Osteocyte (in vitro differentiated cells): ENCODE data around the gene VAV1. TPM values are rescaled to one million over a fixed set of nuclear protein-coding genes. Genes with fewer than 3 reads are reported as not detected.

Experiments used
- DNase-seq: peaks from one replicate; pipeline ENCODE4 v3.0.0; 2021; ENCODE audit warnings: mixed read lengths; ENCODE audit not compliant: unreplicated experiment; ENCODE audit errors: extremely low spot score
- H3K27ac Mint-ChIP-seq: one replicate; pipeline ENCODE4 v1.8.0; 2021; ENCODE audit warnings: mild to moderate bottlenecking, mixed read lengths; ENCODE audit not compliant: unreplicated experiment
- H3K27me3 Mint-ChIP-seq: one replicate; pipeline ENCODE4 v1.8.0; 2021; ENCODE audit warnings: mixed read lengths; ENCODE audit not compliant: unreplicated experiment
- H3K36me3 Mint-ChIP-seq: one replicate; pipeline ENCODE4 v1.8.0; 2021; ENCODE audit warnings: mixed read lengths; ENCODE audit not compliant: unreplicated experiment
- H3K4me1 Mint-ChIP-seq: one replicate; pipeline ENCODE4 v1.8.0; 2021; ENCODE audit warnings: mixed read lengths; ENCODE audit not compliant: unreplicated experiment
- H3K4me3 Mint-ChIP-seq: one replicate; pipeline ENCODE4 v1.8.0; 2021; ENCODE audit warnings: mild to moderate bottlenecking, moderate library complexity, mixed read lengths; ENCODE audit not compliant: unreplicated experiment
- H3K9me3 Mint-ChIP-seq: one replicate; pipeline ENCODE4 v1.8.0; 2021; ENCODE audit warnings: mixed read lengths; ENCODE audit not compliant: unreplicated experiment
- CTCF ChIP-seq: fragments of 200-600 bp; sonication (generic); IDR thresholded peaks from 2 replicates; pipeline ENCODE4 v1.5.0; 2021; ENCODE audit warnings: antibody characterized with exemption, mild to moderate bottlenecking, moderate library complexity
- total RNA-seq: library from RNA; stranded (reverse); gene quantifications from 2 replicates; pipeline ENCODE4 v1.2.1, GENCODE V29; 2021

The VAV1 gene
- total RNA-seq, 1 donor from 2014 or later, result not detected

GRCh38 chr19:6832412-6832811 is 59.9 kb downstream of the VAV1 start:
- H3K4me3 Mint-ChIP-seq, result no peak overlapping the region
- no peak overlapping the region for H3K27ac Mint-ChIP-seq
- H3K9me3 Mint-ChIP-seq, result peaks cover 4% of the 10 kb centered on the region
- DNase-seq, result no peak
- TF ChIP-seq CTCF, result no peak
- H3K4me1 Mint-ChIP-seq, result no peaks in the 10 kb centered on the region
- no peaks in the 10 kb centered on the region for H3K36me3 Mint-ChIP-seq
- H3K27me3 Mint-ChIP-seq, result no peaks in the 10 kb centered on the region

GRCh38 chr19:6833166-6833790 is 60.8 kb downstream of the VAV1 start:
- no peak for DNase-seq
- no peaks in the 10 kb centered on the region for H3K27me3 Mint-ChIP-seq
- no peak overlapping the region for H3K27ac Mint-ChIP-seq
- no peaks in the 10 kb centered on the region for H3K36me3 Mint-ChIP-seq
- H3K9me3 Mint-ChIP-seq, result peaks cover 4% of the 10 kb centered on the region
- no peak overlapping the region for H3K4me3 Mint-ChIP-seq
- H3K4me1 Mint-ChIP-seq, result no peaks in the 10 kb centered on the region
- no peak for TF ChIP-seq CTCF

- Mint-ChIP-seq H3K9me3 (peaks cover 2% of the 10 kb centered on the region), H3K36me3 (no peaks in the 10 kb centered on the region), H3K4me3 (no peak overlapping the region), H3K27ac (no peak overlapping the region), H3K27me3 (no peaks in the 10 kb centered on the region), H3K4me1 (no peaks in the 10 kb centered on the region)
- no peak for TF ChIP-seq CTCF
- no peak for DNase-seq
Measured at GRCh38 chr19:6834433-6834832, 61.9 kb downstream of the VAV1 start.

GRCh38 chr19:6835501-6835900 is 63.0 kb downstream of the VAV1 start:
- H3K4me3 Mint-ChIP-seq, result no peak overlapping the region
- no peak overlapping the region for H3K27ac Mint-ChIP-seq
- no peak for TF ChIP-seq CTCF
- DNase-seq, result no peak
- no peaks in the 10 kb centered on the region for H3K9me3 Mint-ChIP-seq
- no peaks in the 10 kb centered on the region for H3K36me3 Mint-ChIP-seq
- no peaks in the 10 kb centered on the region for H3K4me1 Mint-ChIP-seq
- no peaks in the 10 kb centered on the region for H3K27me3 Mint-ChIP-seq

GRCh38 chr19:6837525-6837924 is 65.0 kb downstream of the VAV1 start:
- H3K27me3 Mint-ChIP-seq, result no peaks in the 10 kb centered on the region

More at GRCh38 chr19:6837525-6837924, 65.0 kb downstream of the VAV1 start:
- Mint-ChIP-seq H3K4me1 (no peaks in the 10 kb centered on the region), H3K36me3 (no peaks in the 10 kb centered on the region), H3K9me3 (no peaks in the 10 kb centered on the region), H3K27ac (no peak overlapping the region), H3K4me3 (no peak overlapping the region)
- TF ChIP-seq CTCF, result no peak
- DNase-seq, result no peak
